Measurements from ENCODE around the gene PCYOX1L.

The PCYOX1L gene, protein sequence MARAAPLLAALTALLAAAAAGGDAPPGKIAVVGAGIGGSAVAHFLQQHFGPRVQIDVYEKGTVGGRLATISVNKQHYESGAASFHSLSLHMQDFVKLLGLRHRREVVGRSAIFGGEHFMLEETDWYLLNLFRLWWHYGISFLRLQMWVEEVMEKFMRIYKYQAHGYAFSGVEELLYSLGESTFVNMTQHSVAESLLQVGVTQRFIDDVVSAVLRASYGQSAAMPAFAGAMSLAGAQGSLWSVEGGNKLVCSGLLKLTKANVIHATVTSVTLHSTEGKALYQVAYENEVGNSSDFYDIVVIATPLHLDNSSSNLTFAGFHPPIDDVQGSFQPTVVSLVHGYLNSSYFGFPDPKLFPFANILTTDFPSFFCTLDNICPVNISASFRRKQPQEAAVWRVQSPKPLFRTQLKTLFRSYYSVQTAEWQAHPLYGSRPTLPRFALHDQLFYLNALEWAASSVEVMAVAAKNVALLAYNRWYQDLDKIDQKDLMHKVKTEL

DNA sequence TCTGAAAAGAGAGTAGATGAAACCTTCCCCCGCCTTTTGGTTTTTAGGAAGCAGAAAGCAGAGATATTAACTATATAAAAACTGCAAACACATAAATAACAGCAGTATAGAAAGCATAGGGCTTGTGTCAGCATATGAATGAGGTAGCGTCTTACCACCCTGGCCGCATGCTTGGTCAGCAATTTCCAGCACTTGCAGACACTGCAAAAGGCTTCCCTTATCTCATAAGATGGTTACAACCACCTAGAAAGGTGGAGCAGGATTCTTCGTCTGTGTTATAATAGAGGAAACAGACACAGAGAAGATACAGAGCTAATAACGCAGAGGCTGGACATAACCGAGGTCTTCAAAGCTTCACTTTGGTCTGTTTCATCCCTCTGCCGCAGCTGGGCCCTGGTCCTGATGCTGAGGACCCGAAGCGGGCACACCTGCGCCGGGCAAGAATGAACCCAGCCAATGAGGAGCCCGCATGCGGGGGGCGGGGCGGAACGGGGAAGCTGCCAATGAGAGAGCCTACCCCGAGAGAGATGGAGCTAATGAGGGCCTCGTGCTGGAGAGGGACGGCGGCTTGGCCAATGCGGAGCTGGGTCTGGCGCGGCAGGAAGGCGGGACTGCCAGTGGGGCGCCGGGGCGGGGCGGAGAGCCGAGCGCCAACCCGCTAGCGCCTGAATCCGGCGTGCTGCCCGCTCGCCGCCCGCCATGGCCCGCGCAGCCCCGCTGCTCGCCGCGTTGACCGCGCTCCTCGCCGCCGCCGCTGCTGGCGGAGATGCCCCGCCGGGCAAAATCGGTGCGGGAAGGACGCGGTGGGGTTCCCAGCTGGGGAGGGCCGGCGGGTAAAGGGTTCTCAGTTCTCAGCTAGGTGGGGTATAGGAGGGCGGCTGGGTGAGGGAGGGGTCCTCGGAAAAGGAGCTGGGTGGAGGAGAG lies at the start of gene PCYOX1L:
Gene PCYOX1L, plus strand, starts transcription at position 677 of the 924 bp plus-strand sequence. Its CDS starts 23 bp downstream, at position 700.
- H3K4me3 Mint-ChIP-seq = peak within 1 kb of the TSS; percentile 97
- H3K9me3 Mint-ChIP-seq = no peaks in the 10 kb centered on the region
- H3K27me3 Mint-ChIP-seq (ENCODE audit: low read depth) = no peaks in the 10 kb centered on the region
- peak within 1 kb of the TSS; percentile 86 for H3K27ac Mint-ChIP-seq
- H3K4me1 Mint-ChIP-seq (ENCODE audit: low read depth) = peaks cover 65% of the 10 kb centered on the region
- peaks cover 38% of the 10 kb centered on the region for H3K36me3 Mint-ChIP-seq (ENCODE audit: low read depth)

GRCh38 chr5:149309354-149309753 lies 48.5 kb upstream of the PCYOX1L start:
- Mint-ChIP-seq H3K4me1 (ENCODE audit: low read depth) (peaks cover 2% of the 10 kb centered on the region), H3K9me3 (no peaks in the 10 kb centered on the region), H3K27me3 (ENCODE audit: low read depth) (no peaks in the 10 kb centered on the region), H3K36me3 (ENCODE audit: low read depth) (no peaks in the 10 kb centered on the region), H3K4me3 (no peak overlapping the region), H3K27ac (no peak overlapping the region)

DNA sequence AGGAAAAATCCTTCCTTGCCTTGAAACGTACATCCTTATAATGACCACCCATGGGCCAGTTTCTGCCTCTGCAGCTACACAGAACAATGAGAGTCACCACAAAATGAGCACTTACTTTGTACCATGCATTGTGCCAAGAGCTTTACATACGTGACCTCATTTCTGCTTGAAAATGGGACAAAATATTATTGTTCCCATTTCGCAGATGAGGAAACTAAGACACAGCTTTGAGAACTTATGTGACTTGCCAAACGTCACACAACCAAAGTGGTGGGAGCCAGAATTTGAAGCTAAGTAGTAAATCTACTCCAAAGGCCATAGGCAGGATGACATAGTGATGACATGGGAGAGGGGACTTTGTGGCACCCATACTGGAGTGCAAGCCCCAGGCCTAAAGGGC lies 47.4 kb upstream of the PCYOX1L start:
- no peak overlapping the region for H3K27ac Mint-ChIP-seq
- H3K36me3 Mint-ChIP-seq (ENCODE audit: low read depth) = no peaks in the 10 kb centered on the region
- no peak overlapping the region for H3K4me3 Mint-ChIP-seq

GRCh38 chr5:149310947-149311658 lies 46.7 kb upstream of the PCYOX1L start:
- H3K4me1 Mint-ChIP-seq (ENCODE audit: low read depth) = peaks cover 2% of the 10 kb centered on the region
- no peak overlapping the region for H3K4me3 Mint-ChIP-seq
- no peaks in the 10 kb centered on the region for H3K36me3 Mint-ChIP-seq (ENCODE audit: low read depth)
- no peaks in the 10 kb centered on the region for H3K27me3 Mint-ChIP-seq (ENCODE audit: low read depth)
- no peak overlapping the region for H3K27ac Mint-ChIP-seq
- no peaks in the 10 kb centered on the region for H3K9me3 Mint-ChIP-seq

More for the DNA sequence above, 47.4 kb upstream of the PCYOX1L start:
- Mint-ChIP-seq H3K9me3 (no peaks in the 10 kb centered on the region), H3K27me3 (ENCODE audit: low read depth) (no peaks in the 10 kb centered on the region), H3K4me1 (ENCODE audit: low read depth) (peaks cover 2% of the 10 kb centered on the region)

DNA sequence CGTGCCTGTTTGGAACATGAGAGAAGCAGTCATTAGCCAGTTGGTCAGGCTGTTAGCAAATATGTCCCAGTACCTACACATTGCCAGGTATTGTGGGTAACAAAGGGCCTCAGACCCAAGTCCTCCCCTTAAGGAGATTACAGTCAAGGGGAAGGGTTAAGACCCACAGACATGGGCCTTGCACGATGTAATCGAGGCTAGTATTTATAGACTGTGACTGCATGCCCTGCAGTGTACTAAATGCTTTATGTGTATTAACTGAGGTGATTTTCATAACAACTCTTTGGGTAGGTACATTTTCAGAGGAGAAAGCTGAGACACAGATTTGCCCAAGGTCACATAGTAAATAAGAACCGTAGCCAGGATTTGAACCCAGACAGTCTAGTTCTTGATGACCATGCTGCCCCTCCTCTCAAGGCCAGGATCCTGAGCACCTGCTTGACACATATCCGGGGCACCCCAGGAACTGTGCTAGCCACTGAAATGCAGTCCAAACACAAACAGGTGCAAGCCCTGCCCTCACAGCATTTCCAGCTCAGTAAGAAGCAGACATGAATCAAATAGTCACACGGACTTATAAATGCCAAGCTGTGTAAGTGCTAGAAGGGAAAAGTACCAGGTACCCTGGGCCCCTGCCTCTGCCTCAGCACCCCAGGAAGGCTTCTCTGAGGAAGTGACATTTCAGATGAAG lies 44.5 kb upstream of the PCYOX1L start:
- Mint-ChIP-seq H3K9me3 (no peaks in the 10 kb centered on the region), H3K27ac (no peak overlapping the region), H3K4me3 (no peak overlapping the region), H3K36me3 (ENCODE audit: low read depth) (no peaks in the 10 kb centered on the region), H3K27me3 (ENCODE audit: low read depth) (no peaks in the 10 kb centered on the region), H3K4me1 (ENCODE audit: low read depth) (peaks cover 2% of the 10 kb centered on the region)

DNA sequence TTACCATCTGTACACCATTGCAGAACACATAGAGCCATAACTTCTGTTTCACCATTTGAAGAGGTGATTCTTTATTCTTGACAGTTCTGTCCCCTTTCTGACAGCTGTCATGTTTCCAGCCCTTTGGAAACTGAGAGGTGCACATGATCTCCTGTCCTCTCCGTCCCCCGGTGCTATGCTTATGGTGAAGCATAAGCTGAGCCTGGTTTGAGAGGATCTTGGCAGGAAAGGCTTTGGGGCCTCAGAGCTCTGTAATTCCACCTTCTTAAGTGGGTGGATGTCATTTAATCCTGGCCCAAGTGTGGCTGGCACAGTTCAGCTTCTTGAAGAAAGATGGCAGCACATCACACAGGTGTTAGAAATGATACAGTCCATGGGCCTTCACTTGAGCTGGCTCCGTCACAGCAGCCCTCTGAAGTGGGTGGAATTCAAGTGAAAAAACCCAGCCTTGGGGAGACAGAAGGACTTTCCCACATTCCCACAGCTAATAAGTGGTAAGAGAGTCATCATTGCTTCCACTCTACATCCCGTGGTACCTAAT lies 43.2 kb upstream of the PCYOX1L start:
- H3K36me3 Mint-ChIP-seq (ENCODE audit: low read depth) = no peaks in the 10 kb centered on the region
- peaks cover 2% of the 10 kb centered on the region for H3K4me1 Mint-ChIP-seq (ENCODE audit: low read depth)
- no peak overlapping the region for H3K27ac Mint-ChIP-seq
- no peak overlapping the region for H3K4me3 Mint-ChIP-seq
- H3K9me3 Mint-ChIP-seq = no peaks in the 10 kb centered on the region
- no peaks in the 10 kb centered on the region for H3K27me3 Mint-ChIP-seq (ENCODE audit: low read depth)

DNA sequence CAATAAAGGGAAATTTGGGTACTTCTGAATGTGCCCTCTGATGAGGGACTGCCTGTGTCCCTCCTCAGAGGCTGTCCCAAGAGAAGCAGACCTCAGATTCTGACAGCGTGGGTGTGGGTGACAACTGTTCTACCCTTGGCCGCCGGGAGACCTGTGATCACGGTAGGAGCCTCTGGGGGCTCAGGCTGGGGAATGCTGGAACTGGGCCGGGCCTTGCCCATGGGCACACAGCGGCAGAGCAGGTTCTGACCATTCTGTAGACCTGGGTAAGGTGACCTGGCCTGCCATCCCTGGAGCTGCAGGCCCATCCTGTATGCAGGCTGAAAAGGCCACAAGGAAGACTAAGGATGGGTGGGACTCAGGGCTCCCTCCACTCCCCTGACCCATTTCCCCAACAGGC lies 42.1 kb upstream of the PCYOX1L start:
- peaks cover 2% of the 10 kb centered on the region for H3K4me1 Mint-ChIP-seq (ENCODE audit: low read depth)
- no peak overlapping the region for H3K4me3 Mint-ChIP-seq
- H3K27me3 Mint-ChIP-seq (ENCODE audit: low read depth) = no peaks in the 10 kb centered on the region
- no peaks in the 10 kb centered on the region for H3K36me3 Mint-ChIP-seq (ENCODE audit: low read depth)
- no peak overlapping the region for H3K27ac Mint-ChIP-seq
- H3K9me3 Mint-ChIP-seq = no peaks in the 10 kb centered on the region

DNA sequence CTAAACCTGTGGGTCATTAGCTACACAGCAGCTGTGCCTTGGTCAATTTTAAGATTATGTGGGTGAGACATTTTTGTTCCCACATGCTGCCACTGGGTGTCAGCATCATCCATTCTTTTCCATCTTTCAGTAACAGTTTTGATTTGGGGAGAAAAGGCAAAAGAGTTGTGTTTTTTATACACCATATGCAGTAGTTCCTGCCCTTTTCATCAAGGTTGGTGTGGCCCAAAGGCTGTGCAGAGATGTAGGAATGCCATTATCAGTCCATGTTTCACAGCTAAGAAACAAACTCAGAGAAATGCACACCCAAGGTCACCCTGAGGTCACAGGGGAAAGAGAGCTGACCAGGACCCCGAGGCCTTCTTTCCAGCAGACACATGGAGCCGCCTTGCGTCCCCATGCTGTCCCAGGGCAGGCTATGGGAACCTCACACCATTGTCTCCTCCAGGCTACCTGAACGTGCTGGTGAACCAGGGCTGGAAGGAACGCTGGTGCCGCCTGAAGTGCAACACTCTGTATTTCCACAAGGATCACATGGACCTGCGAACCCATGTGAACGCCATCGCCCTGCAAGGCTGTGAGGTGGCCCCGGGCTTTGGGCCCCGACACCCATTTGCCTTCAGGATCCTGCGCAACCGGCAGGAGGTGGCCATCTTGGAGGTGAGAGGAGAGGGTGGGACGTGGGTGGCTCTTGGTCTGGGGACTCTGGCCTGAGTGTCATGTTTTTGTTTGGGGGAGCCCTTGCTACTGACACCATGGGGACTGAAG lies 40.4 kb upstream of the PCYOX1L start:
- no peaks in the 10 kb centered on the region for H3K27me3 Mint-ChIP-seq (ENCODE audit: low read depth)

GRCh38 chr5:149319174-149319573 lies 38.7 kb upstream of the PCYOX1L start:
- Mint-ChIP-seq H3K27me3 (ENCODE audit: low read depth) (no peaks in the 10 kb centered on the region), H3K27ac (no peak overlapping the region), H3K36me3 (ENCODE audit: low read depth) (no peaks in the 10 kb centered on the region), H3K9me3 (no peaks in the 10 kb centered on the region), H3K4me3 (no peak overlapping the region), H3K4me1 (ENCODE audit: low read depth) (no peaks in the 10 kb centered on the region)

More for the DNA sequence above, 40.4 kb upstream of the PCYOX1L start:
- H3K9me3 Mint-ChIP-seq = no peaks in the 10 kb centered on the region
- H3K4me1 Mint-ChIP-seq (ENCODE audit: low read depth) = no peaks in the 10 kb centered on the region
- no peaks in the 10 kb centered on the region for H3K36me3 Mint-ChIP-seq (ENCODE audit: low read depth)
- H3K4me3 Mint-ChIP-seq = no peak overlapping the region
- no peak overlapping the region for H3K27ac Mint-ChIP-seq

- no peak overlapping the region for H3K4me3 Mint-ChIP-seq
- H3K27ac Mint-ChIP-seq = no peak overlapping the region
- no peaks in the 10 kb centered on the region for H3K4me1 Mint-ChIP-seq (ENCODE audit: low read depth)
- no peaks in the 10 kb centered on the region for H3K27me3 Mint-ChIP-seq (ENCODE audit: low read depth)
- H3K36me3 Mint-ChIP-seq (ENCODE audit: low read depth) = no peaks in the 10 kb centered on the region
- H3K9me3 Mint-ChIP-seq = no peaks in the 10 kb centered on the region
Observed at GRCh38 chr5:149320791-149321330, 37.0 kb upstream of the PCYOX1L start.

DNA sequence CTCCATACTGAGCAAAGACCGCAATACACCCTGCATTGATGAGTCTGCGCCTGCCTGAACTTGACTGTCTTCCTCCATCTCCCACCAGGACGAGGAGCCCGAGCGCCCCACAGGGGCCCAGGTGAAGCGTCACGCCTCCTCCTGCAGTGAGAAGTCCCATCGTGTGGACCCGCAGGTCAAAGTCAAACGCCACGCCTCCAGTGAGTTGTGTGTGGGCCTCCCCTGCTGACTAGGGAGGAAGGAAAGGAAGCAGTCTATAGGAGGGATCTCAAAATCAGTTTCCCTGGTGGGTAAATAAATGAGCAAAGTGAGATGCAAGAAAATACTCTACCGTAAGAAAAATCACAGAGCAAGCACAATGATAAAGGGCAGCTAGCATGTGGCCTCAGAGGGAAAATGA lies 35.3 kb upstream of the PCYOX1L start:
- H3K27me3 Mint-ChIP-seq (ENCODE audit: low read depth) = no peaks in the 10 kb centered on the region

DNA sequence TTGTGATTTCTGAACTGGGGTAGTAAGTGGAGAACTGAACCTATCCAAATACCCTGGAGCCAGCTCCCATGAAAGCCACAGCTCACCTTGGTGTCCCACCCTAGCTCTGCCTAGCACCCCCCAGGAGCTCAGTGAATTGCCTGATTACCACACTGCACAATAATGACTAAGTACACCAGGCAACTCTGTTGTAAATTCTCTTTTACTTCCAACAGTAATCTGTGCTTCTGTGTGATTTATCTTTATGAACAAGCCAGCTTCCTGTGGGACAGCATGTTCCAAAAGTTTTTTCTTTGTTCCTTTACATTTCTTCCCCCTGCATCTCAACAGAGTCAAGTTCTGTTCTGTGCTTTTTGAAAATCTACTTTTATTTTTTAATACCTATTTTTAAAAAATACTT lies 34.6 kb upstream of the PCYOX1L start:
- Mint-ChIP-seq H3K4me3 (no peak overlapping the region), H3K36me3 (ENCODE audit: low read depth) (no peaks in the 10 kb centered on the region), H3K27me3 (ENCODE audit: low read depth) (no peaks in the 10 kb centered on the region), H3K9me3 (no peaks in the 10 kb centered on the region), H3K4me1 (ENCODE audit: low read depth) (no peaks in the 10 kb centered on the region), H3K27ac (no peak overlapping the region)

More for the DNA sequence above, 35.3 kb upstream of the PCYOX1L start:
- no peak overlapping the region for H3K27ac Mint-ChIP-seq
- no peaks in the 10 kb centered on the region for H3K36me3 Mint-ChIP-seq (ENCODE audit: low read depth)
- H3K9me3 Mint-ChIP-seq = no peaks in the 10 kb centered on the region
- H3K4me1 Mint-ChIP-seq (ENCODE audit: low read depth) = no peaks in the 10 kb centered on the region
- H3K4me3 Mint-ChIP-seq = no peak overlapping the region
